ENCODE measurements around the gene KCNIP1.

The KCNIP1 gene

DNA sequence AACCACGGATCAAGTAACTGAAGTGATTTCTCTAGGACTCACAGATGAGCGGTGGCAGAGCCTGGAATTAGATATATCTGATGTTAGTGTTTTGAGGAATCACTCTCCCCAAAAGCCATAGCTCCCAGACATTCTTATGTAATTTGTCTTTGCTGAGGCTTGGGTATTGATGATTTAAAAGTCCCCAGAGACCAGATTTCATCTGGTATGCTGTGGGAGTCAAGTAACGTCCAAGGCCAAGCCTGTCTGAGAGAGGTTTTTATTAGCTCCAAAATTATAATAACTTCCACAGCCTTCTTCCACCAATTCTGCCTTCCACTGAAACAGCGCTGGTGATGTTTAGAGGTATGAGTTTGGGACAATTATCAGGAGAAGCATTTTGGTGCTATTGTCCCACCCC lies 21.3 kb upstream of the KCNIP1 start:
- DNase-seq (ENCODE audit: low read depth in 2 of 2, low spot score in 1 of 2), result no peak

DNA sequence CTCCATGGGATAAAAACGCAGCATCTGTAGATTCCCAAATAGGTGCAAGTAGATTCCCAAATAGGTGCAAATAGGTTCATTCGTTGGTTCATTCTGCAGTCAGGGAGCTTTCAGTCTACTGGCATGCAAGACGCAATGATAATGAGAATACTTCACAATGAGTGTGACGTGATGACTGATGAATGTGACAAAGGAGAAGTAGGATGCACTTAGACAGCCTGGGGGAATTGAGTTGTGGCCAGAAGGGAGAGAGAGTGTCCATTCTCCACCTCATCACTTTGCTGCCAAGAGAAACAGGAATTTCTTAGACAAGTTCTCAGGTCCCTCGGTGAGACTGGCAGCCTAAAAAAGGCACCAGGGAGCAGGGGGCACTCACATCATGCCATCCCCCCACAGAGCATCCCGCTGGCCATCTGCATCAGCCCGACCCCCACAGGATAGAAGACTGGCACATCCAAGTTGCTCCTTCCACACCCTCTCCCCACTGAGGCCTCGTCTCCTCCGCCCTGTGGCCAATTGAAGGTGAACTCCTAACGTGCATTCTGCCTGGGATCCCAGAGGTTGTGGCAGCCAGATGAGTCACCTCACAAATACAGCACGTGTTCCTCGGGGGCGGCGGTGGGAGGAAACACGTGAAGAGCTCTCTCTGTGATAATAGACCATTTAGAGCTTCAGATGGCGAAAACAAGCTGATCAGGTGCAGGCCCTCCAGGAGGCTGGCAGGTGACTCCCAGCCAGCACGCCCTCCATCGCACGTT lies 19.9 kb upstream of the KCNIP1 start:
- DNase-seq (ENCODE audit: low read depth in 2 of 2, low spot score in 1 of 2), result no peak

DNA sequence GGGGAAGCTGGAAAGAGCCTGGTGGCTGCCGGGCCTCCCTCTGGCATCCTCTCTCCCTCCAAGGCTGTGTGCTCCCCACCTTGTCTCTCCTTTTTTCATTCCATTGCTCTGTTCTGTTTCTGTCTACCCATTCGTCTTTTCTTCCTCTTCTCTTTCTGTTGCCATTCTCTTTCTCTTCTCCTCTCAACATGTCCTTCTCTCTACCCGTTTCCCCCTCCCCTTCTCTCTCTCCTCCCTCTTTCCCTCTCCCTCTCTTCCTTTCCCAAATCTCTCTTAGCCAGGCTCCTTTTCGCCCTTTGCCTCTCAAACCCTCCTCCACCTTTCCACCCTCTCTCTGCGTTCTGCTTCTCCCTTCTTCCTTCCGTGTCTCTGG lies 19.4 kb upstream of the KCNIP1 start:
- DNase-seq (ENCODE audit: low read depth in 2 of 2, low spot score in 1 of 2), result no peak

DNA sequence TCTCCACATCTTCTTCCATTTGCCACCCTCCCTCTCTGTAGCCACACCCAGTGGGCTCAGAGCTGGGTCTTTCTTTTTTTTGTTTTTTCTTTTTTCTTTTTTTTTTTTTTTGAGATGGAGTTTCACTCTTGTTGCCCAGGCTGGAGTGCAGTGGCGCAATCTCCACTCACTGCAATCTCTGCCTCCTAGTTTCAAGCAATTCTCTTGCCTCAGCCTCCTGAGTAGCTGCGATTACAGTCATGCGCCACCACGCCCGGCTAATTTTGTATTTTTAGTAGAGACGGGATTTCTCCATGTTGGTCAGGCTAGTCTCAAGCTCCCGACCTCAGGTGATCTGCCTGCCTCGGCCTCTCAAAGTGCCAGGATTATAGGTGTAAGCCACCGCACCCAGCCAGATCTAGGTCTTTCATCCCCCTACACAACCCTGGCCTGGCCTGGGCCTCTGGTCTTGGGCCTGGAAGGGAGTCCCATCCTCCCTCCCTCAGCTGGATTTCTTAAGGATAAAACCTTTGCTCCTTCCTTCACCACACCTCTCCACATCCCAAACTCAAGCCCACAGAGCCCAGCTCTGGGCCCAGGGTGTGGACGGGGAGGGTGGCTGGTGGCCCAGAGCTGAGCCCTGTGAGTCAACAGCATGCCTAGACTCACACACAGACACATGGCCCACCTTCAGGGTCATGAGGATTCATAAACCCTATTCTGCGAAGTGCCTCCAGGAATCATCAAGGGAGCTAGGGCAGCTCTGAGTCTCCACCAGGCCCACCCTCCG lies 18.8 kb upstream of the KCNIP1 start:
- no peak for DNase-seq (ENCODE audit: low read depth in 2 of 2, low spot score in 1 of 2)

DNA sequence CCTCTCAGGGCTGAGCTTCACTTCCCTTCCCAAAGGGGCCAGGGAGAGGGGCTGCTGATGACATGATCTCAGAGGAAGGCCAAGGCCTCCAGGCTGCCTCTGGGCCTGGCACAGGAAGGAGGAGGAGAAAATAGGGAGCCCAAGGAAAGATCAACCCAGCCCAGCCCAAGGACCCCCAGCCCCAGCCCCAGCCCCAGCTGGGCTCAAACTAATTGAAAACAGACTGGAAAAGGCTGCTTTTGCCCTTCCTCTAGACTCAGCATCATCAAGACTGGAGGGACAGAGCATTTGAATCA lies 18.3 kb upstream of the KCNIP1 start:
- no peak for DNase-seq (ENCODE audit: low read depth in 2 of 2, low spot score in 1 of 2)

DNA sequence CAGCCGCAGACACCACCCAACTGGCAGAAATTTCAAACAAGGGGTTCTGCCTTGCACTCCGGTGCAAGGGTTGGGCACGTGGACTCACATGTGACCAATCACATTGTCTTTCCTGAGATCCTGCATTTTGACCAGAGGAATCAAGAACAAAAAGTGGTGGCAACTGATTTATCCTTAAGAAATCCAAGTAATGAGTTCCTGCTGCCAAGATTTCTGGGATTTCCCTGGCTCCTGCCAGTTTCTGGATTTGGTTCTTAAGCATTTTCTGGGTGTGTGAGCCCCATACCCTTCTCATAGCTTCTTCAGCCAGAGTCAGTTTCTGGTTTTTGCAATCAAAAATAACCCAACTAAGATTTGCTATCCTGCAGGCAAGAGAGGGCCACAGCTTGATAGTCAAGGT lies 17.4 kb upstream of the KCNIP1 start:
- DNase-seq (ENCODE audit: low read depth in 2 of 2, low spot score in 1 of 2), result no peak

DNA sequence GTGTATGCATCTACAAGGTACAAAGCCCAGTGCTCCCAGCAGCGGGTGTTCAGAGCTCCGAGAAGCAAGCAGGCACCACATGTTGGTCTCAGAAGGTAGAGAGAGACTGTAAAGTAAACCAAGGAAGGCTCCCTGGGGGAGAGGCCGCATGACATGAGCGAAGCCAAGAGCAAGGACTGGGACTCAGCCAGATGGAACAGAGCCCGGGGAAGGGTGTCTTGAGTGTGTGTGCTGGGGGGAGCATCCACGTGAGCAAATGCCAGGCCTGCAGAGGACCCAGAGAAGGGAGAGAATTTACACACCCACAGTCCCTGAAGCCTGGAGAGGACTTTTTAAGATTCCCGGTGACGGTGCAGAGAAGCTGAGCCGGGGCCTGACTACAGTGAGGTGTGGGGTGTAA lies 15.2 kb upstream of the KCNIP1 start:
- no peak for DNase-seq (ENCODE audit: low read depth in 2 of 2, low spot score in 1 of 2)

DNA sequence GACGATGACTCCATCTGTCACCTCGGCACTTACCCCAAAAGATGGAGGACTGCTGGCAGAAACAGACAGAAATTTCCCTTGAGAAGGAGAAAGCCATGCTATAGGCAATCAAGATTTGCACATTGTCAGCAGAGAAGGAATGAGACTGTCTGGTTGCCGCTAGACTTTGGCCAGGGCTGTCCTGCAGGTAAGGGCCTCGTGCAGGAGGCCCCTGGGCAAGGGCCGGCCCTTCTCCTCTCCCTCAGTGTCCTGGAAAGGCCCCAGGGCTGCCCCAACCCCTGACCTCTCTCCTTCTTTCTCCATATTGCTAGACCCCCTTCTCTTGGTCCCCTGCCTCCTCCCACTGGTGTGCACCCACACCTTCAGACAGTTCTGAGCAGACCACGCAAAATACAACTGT lies 14.6 kb upstream of the KCNIP1 start:
- DNase-seq (ENCODE audit: low read depth in 2 of 2, low spot score in 1 of 2), result no peak

DNA sequence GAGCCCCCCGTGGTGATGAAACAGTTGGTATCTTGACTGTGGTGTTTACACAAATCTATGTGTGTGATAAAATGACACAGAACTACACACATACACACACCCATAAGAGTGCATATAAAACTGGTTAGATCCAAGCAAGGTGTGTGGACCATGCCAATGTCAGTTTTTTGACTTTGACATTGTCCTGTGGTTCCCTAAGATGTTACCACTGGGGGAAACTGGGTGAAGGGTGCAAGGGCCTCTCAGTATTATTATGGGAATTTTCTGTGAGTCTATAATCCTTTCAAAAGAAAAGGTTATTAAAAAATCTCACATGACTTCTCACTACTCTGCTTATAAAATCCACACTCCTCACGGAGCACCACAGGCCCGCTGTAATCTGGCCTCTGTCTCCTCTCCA lies 13.4 kb upstream of the KCNIP1 start:
- no peak for DNase-seq (ENCODE audit: low read depth in 2 of 2, low spot score in 1 of 2)

DNA sequence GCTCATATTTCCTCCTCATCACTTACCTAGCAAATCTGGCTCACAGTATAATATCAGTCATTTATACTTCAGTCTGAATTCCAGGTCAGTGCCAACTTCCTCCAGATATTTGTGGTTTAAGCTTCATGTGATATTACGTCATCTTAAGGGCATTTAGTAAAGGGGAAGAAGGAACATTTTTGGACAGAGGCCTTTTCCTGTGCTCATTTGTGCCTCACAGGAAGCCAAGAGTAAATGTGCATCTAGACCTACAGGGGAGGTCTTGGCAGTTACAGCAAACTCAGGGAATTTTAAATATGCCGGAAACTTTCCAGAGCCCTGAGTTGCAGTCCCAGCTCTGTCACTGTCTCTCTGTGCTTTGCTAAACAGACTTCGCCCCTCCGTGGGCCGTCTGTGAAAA lies 12.3 kb upstream of the KCNIP1 start:
- no peak for DNase-seq (ENCODE audit: low read depth in 2 of 2, low spot score in 1 of 2)

DNA sequence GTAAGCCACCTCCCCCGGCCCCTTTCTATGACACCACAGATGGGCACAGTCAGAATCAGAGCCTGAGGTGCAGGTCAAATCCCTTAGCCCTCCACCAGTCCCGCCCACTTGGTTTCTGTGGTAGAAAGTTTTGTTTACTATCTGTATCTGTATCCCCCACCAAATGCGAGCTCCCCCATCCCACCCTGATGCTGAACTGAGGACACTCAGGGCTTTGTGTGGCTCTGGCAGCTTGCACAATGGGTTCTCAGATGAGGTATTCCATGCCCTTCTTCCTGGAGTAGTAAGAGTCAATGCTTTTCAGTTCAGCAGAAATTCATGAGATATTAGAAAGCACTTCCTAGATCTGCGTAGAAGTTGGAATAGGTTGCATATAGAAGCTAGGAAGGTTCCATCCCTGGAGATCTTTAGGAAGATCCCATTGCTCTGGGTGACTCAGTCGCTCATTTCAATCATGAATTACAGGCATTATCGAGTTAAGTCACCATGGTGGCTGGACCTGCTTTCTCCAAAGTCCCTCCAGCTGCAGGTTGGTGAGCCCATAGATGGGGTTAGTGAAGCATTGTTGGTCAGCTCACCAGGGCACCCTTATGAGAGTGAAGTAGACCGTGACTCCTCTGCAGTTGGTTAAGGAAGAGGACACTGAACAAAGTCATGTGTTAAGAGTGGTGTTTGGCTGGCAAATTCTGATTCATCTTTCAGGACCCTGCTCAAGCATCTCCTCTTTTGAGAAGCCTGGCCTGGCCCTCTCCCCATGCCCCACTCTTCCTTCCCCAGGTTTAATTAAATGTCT lies 10.6 kb upstream of the KCNIP1 start:
- no peak for DNase-seq (ENCODE audit: low read depth in 2 of 2, low spot score in 1 of 2)

DNA sequence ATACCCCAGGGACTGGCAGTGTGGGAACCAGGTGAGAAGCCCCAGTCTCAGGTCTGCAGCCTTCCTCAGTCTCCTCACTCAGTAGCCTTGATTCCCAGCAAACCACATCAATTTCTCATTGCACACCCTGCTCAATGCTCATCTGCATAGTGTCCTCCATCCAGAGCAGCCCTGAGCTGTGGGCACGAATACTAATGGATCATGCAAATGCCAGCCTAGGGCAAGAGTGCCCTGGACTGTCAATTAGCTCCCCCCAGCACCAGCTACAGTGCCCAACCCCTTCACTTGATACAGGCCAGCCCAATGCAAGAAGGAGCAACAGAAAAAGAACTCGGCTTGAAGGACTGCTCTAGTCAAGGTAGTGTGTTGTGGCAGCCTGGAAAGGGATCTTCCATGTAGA lies 9.8 kb upstream of the KCNIP1 start:
- DNase-seq (ENCODE audit: low read depth in 2 of 2, low spot score in 1 of 2), result no peak

DNA sequence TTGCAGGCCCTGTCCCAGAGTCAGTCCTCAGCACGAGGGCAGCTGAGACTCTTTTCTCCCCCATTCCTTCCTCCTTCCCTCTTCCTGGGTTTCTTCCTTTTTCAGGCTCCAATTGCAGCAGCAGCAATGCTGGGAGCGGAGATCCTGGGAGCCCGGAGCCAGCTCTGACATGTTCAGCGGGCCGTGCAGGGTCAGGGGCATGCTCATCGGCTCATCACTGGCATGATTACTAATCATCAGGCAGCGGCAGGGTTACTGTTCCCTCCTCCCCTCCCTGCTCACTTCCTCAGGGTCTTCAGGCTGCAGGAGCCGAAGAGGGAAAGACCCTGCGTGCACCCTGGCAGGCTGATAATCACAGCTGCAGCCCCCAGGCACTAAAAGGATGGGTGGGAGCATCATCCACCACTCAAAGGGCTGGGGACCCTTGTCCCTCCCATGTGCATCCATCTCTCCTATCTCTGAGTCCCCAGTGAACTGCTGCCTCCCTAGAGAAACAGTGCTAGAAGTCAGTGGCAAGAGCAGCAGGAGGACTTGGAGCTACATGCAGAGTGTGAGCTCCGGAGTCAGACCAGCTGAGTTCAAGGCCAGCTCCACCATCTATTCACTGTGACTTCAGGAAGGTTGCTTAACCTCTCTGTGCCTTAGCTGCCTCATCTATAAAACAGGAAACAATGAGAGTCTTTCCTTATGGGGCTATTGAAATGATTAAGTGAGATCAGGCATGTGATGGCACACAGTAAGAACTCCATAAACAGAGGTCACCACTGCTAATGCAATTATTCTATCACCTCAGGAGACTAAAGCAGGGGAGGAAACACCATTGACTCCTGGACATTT lies 7.8 kb upstream of the KCNIP1 start:
- no peak for DNase-seq (ENCODE audit: low read depth in 2 of 2, low spot score in 1 of 2)

DNA sequence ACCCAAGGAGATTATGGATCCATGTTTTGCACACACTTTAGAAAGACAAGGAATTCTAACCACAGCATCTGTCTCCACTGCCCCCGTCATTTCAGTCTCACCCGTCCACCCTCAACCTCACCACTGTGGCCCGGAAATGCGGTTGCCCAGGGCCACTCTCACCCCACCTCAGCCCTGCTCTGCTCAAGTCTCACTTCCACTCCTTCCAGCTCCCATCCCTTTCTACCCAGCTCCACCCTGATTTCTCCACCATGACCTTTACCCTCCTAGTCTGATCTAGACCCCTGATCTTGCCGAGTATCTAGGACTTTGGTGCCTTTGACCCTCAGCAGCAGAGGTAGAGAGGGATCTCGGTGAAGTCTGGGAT lies 7.2 kb upstream of the KCNIP1 start:
- DNase-seq (ENCODE audit: low read depth in 2 of 2, low spot score in 1 of 2), result no peak

DNA sequence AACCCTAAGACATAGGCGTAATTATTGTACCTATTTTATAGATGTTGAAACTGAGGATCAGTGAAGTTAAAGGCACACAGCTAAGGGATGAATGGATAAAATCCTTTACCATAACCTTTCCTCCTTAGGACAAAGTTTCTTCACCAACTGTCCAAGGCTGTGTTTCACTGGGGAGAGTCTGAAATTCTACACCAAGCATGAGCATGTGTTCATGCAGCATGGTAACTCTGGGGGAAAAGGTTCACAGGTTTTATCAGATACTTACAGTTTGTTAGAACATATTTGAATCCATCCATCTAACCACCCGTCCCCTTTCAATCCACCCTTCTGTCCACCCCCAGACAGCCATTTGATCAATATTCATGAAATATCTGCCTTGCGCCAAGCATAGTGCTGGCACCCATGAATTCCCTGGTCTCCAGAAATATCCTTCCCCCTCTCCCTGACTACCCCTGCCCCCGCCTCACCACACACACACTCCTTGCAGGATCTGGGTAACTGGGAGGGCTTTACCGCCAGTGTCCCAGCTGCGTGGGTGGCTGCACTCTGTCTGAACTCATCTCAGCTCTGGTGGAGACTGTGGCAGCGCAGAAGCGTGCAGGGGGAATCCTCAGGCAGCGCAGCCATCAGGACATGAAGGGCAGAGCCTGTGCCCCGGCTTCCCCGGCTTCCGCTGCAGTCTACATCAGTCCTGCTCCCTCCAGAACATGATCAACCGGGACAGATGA lies 6.3 kb upstream of the KCNIP1 start:
- DNase-seq (ENCODE audit: low read depth in 2 of 2, low spot score in 1 of 2), result no peak

DNA sequence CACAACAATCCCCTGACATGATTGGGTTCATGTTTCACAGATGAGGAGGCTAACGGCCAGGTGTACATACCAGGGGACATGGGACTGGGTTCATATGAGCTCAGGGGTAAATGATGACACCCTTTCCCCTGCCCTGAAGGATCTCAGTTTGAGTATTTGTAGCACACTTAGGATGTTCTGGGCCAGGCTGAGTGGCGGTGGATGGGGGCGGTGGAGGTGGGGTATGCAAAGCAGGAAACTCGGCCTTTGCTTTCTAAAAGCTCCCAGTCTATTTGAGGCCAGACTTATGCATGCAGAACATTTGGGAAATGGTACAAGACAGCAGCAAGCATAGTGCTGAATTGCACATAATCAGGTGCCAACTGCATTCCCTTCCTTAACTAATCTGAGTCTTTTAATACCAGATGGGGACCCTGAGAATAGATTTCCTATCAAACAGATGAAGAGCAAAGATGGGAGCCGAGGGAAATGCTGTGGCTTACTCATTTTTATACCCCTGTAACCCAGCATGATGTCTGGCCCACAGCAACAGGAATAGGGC lies 4.9 kb upstream of the KCNIP1 start:
- no peak for DNase-seq (ENCODE audit: low read depth in 2 of 2, low spot score in 1 of 2)

DNA sequence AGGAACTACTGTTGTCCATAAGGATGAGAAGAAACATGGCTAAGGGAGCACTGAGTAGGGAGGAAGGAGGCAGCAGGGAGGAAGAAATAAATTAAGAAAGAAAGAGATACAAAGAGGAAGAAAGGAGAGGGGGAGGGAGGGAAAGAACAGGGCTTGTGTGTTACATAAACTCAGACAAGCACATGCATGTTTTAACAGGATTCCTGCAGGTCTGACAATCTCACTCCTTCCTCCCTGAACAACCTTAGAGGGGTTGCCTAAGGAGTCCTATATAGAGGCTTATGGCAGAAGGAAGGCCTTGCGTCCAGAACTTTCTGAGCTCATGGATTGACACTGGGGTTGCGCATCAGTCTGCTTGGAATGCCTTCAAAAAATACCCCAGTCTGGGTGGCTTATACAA lies 4.2 kb upstream of the KCNIP1 start:
- no peak for DNase-seq (ENCODE audit: low read depth in 2 of 2, low spot score in 1 of 2)

DNA sequence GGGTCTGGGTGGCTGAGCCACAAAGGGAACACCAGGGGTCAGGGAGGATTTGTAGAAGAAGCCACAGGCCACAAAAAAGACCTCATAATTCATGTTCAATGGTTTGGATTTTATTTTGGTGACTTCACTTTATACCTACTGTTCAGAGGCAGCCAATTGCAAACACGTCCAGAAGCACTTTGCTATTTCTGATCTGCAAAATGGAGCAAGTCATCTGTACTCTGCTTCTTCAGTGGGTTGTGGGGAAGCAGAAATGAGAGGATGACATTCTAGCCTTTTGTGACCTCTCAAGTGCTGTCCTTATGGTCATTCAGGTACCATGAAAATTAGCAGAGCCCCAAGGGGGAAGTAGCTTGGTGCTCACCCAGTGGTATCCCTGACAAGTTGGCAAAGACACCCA lies 2.5 kb upstream of the KCNIP1 start:
- DNase-seq (ENCODE audit: low read depth in 2 of 2, low spot score in 1 of 2), result no peak

DNA sequence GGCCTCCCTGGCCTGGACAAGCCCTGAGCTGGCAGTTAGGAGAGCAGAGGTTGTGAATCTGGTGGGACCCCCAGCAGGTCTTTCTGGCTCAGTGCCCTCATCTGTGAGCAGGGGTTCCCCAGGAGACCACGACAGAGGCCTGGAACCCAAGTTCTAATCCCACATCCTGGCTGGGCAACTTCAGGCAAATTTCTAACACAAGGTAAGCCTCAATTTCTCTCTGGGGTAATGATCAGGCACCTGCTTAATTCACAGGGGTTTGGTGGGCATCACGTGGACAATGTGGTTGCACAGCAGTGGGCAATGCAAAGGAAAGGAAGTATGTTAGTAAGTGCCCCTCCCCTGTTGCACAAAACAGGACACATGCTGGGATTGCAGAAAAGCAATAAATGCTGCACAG lies 1.9 kb upstream of the KCNIP1 start:
- no peak for DNase-seq (ENCODE audit: low read depth in 2 of 2, low spot score in 1 of 2)

DNA sequence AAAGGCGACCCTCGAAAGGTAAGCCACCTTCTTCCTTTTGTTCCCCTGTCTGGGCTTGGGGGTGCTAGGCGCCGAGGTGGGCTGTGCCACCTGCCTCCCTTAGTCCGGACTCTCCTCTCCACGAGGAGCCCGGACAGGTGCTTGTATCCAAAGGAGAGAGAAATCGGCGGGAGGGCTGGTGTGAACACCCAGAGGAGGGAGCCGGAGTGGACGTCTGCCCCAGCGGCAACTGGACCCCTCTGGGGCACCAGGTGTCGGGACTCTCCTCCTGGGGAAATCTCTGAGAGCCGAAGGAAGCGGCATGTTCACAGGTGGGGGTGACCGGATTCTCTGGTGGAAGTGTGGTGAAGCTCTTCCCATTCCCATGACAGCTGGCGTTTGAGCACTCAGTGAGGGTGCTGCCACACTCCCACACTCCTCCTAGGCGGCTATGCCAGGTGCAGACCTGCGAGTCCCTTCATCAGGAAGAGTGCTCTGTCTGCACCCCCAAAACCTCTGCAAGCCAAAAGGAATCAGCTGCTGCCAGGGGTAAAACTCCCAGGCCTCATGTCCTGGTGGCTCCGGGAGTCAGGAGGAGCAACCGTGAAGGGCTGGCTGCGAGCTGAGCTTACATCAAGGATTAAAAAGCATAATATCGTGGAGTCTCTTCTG lies 921 bp downstream of the KCNIP1 start:
- no peak for DNase-seq (ENCODE audit: low read depth in 2 of 2, low spot score in 1 of 2)
